Subcutaneous adipose tissue (tissue), 4 donors: ENCODE results near the gene ZDHHC24. TPM values are rescaled to one million over a fixed set of nuclear protein-coding genes. Genes with fewer than 3 reads are reported as not detected.

ENCODE experiments used
- CTCF ChIP-seq: fragments of 450-650 bp; IDR thresholded peaks from one replicate; pipeline ENCODE4 v1.5.1; 2016; ENCODE audit warnings: low read depth, mild to moderate bottlenecking, control low read depth, antibody characterized with exemption, moderate library complexity
- total RNA-seq, 4 donors: library from RNA; depleted of rRNA; stranded (reverse); fragments of >200 nt; gene quantifications; one replicate each; pipeline ENCODE4 v1.1.0, GENCODE V29; 2016

The ZDHHC24 gene
- total RNA-seq, 4 donors from 2014 or later, result 4.4 to 16.4 (median 12.5) TPM

DNA sequence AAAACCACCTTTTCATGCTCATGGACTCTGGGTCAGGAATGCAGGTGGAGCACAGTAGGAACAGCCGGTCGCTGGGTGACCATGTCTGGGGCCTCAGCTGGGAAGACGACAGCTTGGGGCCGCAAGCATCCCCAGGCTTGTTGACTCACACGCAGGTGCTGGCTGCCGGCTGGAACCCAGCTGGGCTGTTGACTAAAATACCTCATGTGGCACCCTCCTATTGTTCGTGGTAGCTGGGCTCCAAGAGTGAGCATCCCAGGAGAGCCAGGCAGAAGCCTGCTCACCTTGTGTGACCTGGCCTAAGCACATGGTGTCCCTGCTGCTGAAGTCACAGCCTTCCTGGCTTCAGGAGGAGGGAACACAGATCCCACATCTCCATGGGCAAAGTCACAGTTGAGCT lies 56.2 kb downstream of the ZDHHC24 start:
- TF ChIP-seq CTCF, result no peak

DNA sequence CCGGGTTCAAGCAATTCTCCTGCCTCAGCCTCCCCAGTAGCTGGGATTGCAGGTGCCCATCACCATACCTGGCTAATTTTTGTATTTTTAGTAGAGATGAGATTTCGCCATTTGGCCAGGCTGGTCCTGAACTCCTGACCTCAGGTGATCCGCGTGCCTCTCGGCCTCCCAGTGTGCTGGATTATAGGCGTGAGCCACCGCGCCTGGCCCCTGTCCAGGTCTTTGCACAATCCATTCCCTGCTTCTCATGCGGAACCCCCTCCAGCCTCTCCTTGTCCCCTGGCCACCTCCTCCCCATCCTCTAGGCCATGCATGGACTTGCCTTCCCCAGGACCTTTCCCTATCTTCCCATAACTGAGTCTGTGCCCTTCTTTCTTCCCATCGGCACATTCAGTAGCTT lies 56.9 kb downstream of the ZDHHC24 start:
- TF ChIP-seq CTCF, result no peak

DNA sequence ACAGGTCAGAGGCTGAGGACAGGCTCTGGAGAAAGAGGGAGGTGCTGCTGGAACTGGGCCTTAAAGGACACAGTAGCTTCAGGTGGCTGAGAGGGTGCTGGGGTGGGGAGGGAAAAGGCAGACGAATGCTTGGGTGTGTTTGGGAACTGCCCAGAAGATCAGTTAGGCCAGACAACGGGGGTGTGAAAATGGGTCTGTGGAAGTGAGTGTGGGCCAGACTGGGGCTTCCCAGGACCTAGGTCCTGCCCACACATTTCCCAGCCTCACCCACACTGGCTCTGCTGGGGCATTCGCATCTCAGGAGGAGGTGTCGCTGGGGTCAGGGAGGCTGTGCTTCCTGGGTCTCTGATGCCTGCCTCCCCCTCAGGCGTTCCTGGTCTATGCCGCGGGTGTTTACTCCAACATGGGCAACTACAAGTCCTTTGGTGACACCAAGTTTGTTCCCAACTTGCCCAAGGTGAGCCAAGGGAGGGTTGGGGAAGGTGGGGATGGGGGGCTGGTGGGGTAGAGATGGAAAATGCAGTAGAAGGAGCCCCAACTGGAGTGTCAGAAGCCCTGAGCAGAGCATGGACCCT lies 61.0 kb downstream of the ZDHHC24 start:
- TF ChIP-seq CTCF, result no peak

DNA sequence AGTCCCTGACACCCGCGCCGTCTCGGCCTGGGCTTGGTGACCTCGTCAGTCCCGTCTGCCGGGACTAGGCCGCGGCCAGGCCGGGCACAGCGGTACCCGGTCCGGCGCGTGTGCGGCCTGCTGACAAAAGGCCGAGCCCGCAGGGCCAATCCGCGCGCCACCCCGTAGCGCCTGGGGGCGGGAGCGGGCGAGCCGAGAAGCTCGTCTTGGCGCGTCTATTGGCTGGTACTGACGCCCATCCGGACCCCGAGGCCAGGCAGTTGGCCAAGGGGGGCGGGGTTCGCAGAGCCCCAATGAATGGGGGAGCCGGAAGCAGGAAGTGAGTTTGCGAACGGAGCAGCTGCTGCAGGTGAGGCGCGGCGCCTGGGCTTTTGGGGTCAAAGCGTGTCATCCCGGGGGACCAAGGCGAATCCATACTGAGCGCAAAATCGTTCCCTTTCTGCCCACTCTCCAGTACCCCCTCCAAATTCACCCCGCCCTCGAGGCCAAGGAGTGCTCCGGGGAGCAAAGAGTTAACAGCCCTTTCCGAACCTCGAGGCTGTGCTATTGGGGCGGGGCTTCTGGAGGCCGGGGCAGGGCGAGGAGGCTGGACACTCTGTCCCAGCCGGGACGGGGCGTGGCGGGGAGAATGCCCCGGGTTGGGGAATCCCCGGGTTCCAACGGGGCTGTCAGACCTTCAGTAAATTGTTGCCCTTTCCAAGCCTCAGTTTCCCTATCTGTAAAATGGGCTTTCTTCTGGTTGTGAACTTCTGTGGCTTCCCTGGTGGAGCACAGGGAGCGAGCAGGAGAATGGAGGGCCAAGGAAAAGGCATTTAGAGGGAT lies 65.5 kb downstream of the ZDHHC24 start, which contains the start of gene DPP3:
Gene DPP3 (plus strand): TSS at position 318 of the 822 bp plus-strand sequence. CDS start 1,767 bp downstream, outside the sequence.
- TF ChIP-seq CTCF, result no peak

- no peak for TF ChIP-seq CTCF
Measured at GRCh38 chr11:66479394-66480116, 66.3 kb downstream of the ZDHHC24 start.

DNA sequence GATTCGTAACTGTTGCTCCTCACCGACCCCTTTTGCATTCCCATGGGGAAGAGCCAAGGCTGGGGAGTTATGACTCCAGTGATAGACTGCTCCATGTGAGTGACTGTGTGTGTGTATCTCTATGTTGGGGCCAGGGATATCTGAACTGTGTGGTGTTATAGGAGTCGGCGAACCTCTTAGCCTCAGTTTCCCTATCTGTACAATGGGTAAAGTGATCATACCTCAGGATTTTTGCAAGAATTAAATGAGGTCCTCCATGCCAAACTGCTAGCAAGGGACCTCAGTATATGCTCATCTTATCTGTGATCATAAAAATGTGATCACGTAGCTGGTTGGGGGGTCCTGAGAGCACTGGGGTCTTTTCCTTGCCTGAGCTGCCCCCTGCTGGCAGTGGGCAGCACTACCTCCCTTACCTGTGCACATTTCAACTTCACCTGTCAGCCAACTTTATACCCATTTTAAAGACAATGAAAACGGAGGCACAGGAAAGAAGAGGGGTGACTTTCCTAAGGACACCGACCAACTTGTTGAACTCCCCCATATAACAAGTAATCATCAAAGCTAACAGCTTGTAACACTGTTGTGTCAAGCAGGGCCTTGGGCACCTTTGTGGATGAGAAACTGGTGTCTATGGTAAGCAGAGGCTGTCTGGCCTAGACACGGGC lies 67.0 kb downstream of the ZDHHC24 start:
- TF ChIP-seq CTCF, result no peak
